ENCODE data around the gene SLC25A25.

SLC25A25 gene

GRCh38 chr9:128091571-128091970, 23.5 kb downstream of the SLC25A25 start:
- Histone ChIP-seq H3K14ac (ENCODE audit: low read length) (peak overlapping the region; percentile 31), H2BK120ac (ENCODE audit: low read depth, low read length) (no peak overlapping the region), H3K4me2 (ENCODE audit: insufficient read depth, low read length, poor library complexity, severe bottlenecking) (no peak overlapping the region), H3K23ac (ENCODE audit: low read depth, low read length, poor library complexity) (no peak overlapping the region), H2AK5ac (ENCODE audit: low read depth, low read length) (no peak overlapping the region), H4K8ac (ENCODE audit: low read depth, low read length) (no peak overlapping the region), H3K79me1 (ENCODE audit: low read depth, low read length) (peaks cover 2% of the 10 kb centered on the region), H3K4ac (ENCODE audit: low read length) (no peak overlapping the region), H3K9ac (ENCODE audit: low read depth, low read length, poor library complexity) (no peak overlapping the region), H3K36me3 (replicated peaks in 1 of 2; ENCODE audit: control insufficient read depth in 2 of 2, insufficient read depth in 2 of 2, low read length in 2 of 2) (peaks cover 0 to 4% of the 10 kb centered on the region in 2 donors), H3K4me1 (ENCODE audit: control insufficient read depth in 2 of 2, insufficient read depth in 1 of 2, low read depth in 1 of 2, low read length in 2 of 2) (peaks cover 13 to 36% of the 10 kb centered on the region in 2 donors), H3K27ac (replicated peaks; ENCODE audit: low read length) (no peak overlapping the region), H3K9me3 (replicated peaks in 1 of 2; ENCODE audit: control insufficient read depth in 2 of 2, insufficient read depth in 1 of 2, low read depth in 1 of 2, low read length in 2 of 2) (no peaks in the 10 kb centered on the region), H3K18ac (ENCODE audit: low read length) (no peak overlapping the region), H2BK5ac (ENCODE audit: low read length) (no peak overlapping the region), H2BK15ac (ENCODE audit: low read length) (no peak overlapping the region), H3K4me3 (ENCODE audit: low read length in 2 of 2) (peak overlapping the region in 1 of 2 donors; percentile 30), H2BK12ac (ENCODE audit: low read length) (no peak overlapping the region), H4K91ac (ENCODE audit: low read depth, low read length, poor library complexity) (no peak overlapping the region), H3K27me3 (ENCODE audit: control insufficient read depth in 3 of 3, insufficient read depth in 3 of 3, low read depth in 1 of 3, low read length in 3 of 3) (no peaks in the 10 kb centered on the region), H2AFZ (ENCODE audit: low read length) (peak overlapping the region; percentile 32)
- WGBS, 2 donors (ENCODE audit: extremely low coverage in 2 of 2, insufficient read length in 2 of 2, insufficient replicate concordance in 1 of 2) = no CpG with 5 or more reads among the region's 13 CpGs
- no peak for DNase-seq (ENCODE audit: low spot score)

GRCh38 chr9:128092199-128092977, 24.4 kb downstream of the SLC25A25 start:
- no peak overlapping the region for H3K14ac ChIP-seq (ENCODE audit: low read length)
- H3K4me1 ChIP-seq (ENCODE audit: control insufficient read depth in 2 of 2, insufficient read depth in 1 of 2, low read depth in 1 of 2, low read length in 2 of 2) = peaks cover 17 to 36% of the 10 kb centered on the region in 2 donors
- DNase-seq (ENCODE audit: low spot score) = no peak
- peaks cover 2% of the 10 kb centered on the region for H3K79me1 ChIP-seq (ENCODE audit: low read depth, low read length)
- WGBS, 2 donors (ENCODE audit: extremely low coverage in 2 of 2, insufficient read length in 2 of 2, insufficient replicate concordance in 1 of 2) = no CpG with 5 or more reads among the region's 16 CpGs
- H2BK12ac ChIP-seq (ENCODE audit: low read length) = no peak overlapping the region
- no peaks in the 10 kb centered on the region for H3K9me3 ChIP-seq (replicated peaks in 1 of 2; ENCODE audit: control insufficient read depth in 2 of 2, insufficient read depth in 1 of 2, low read depth in 1 of 2, low read length in 2 of 2)
- H2AK5ac ChIP-seq (ENCODE audit: low read depth, low read length) = no peak overlapping the region
- no peak overlapping the region for H3K4ac ChIP-seq (ENCODE audit: low read length)
- peaks cover 0 to 2% of the 10 kb centered on the region in 2 donors for H3K36me3 ChIP-seq (replicated peaks in 1 of 2; ENCODE audit: control insufficient read depth in 2 of 2, insufficient read depth in 2 of 2, low read length in 2 of 2)
- H2BK120ac ChIP-seq (ENCODE audit: low read depth, low read length) = no peak overlapping the region
- H3K18ac ChIP-seq (ENCODE audit: low read length) = no peak overlapping the region
- H3K27me3 ChIP-seq (ENCODE audit: control insufficient read depth in 3 of 3, insufficient read depth in 3 of 3, low read depth in 1 of 3, low read length in 3 of 3) = no peaks in the 10 kb centered on the region
- no peak overlapping the region for H2BK5ac ChIP-seq (ENCODE audit: low read length)
- no peak overlapping the region for H3K9ac ChIP-seq (ENCODE audit: low read depth, low read length, poor library complexity)
- H2BK15ac ChIP-seq (ENCODE audit: low read length) = no peak overlapping the region
- no peak overlapping the region for H2AFZ ChIP-seq (ENCODE audit: low read length)
- no peak overlapping the region for H4K8ac ChIP-seq (ENCODE audit: low read depth, low read length)
- H3K4me2 ChIP-seq (ENCODE audit: insufficient read depth, low read length, poor library complexity, severe bottlenecking) = no peak overlapping the region
- no peak overlapping the region for H3K27ac ChIP-seq (replicated peaks; ENCODE audit: low read length)
- no peak overlapping the region for H3K23ac ChIP-seq (ENCODE audit: low read depth, low read length, poor library complexity)
- H3K4me3 ChIP-seq (ENCODE audit: low read length in 2 of 2) = no peak overlapping the region
- no peak overlapping the region for H4K91ac ChIP-seq (ENCODE audit: low read depth, low read length, poor library complexity)

- no peak for DNase-seq (ENCODE audit: low spot score)
- no peak overlapping the region for H3K4me2 ChIP-seq (ENCODE audit: insufficient read depth, low read length, poor library complexity, severe bottlenecking)
- H3K27me3 ChIP-seq (ENCODE audit: control insufficient read depth in 3 of 3, insufficient read depth in 3 of 3, low read depth in 1 of 3, low read length in 3 of 3) = no peaks in the 10 kb centered on the region
- peaks cover 2% of the 10 kb centered on the region for H3K79me1 ChIP-seq (ENCODE audit: low read depth, low read length)
- H4K8ac ChIP-seq (ENCODE audit: low read depth, low read length) = no peak overlapping the region
- peaks cover 23 to 41% of the 10 kb centered on the region in 2 donors for H3K4me1 ChIP-seq (ENCODE audit: control insufficient read depth in 2 of 2, insufficient read depth in 1 of 2, low read depth in 1 of 2, low read length in 2 of 2)
- H3K23ac ChIP-seq (ENCODE audit: low read depth, low read length, poor library complexity) = no peak overlapping the region
- no CpG with 5 or more reads among the region's 4 CpGs for WGBS, 2 donors (ENCODE audit: extremely low coverage in 2 of 2, insufficient read length in 2 of 2, insufficient replicate concordance in 1 of 2)
- no peak overlapping the region for H3K27ac ChIP-seq (replicated peaks; ENCODE audit: low read length)
- H2BK15ac ChIP-seq (ENCODE audit: low read length) = no peak overlapping the region
- no peak overlapping the region for H2BK120ac ChIP-seq (ENCODE audit: low read depth, low read length)
- peaks cover 0 to 2% of the 10 kb centered on the region in 2 donors for H3K36me3 ChIP-seq (replicated peaks in 1 of 2; ENCODE audit: control insufficient read depth in 2 of 2, insufficient read depth in 2 of 2, low read length in 2 of 2)
- no peak overlapping the region for H3K9ac ChIP-seq (ENCODE audit: low read depth, low read length, poor library complexity)
- no peaks in the 10 kb centered on the region for H3K9me3 ChIP-seq (replicated peaks in 1 of 2; ENCODE audit: control insufficient read depth in 2 of 2, insufficient read depth in 1 of 2, low read depth in 1 of 2, low read length in 2 of 2)
- H2BK12ac ChIP-seq (ENCODE audit: low read length) = no peak overlapping the region
- H3K14ac ChIP-seq (ENCODE audit: low read length) = no peak overlapping the region
- H2AK5ac ChIP-seq (ENCODE audit: low read depth, low read length) = no peak overlapping the region
- no peak overlapping the region for H4K91ac ChIP-seq (ENCODE audit: low read depth, low read length, poor library complexity)
- no peak overlapping the region for H2BK5ac ChIP-seq (ENCODE audit: low read length)
- no peak overlapping the region for H3K4me3 ChIP-seq (ENCODE audit: low read length in 2 of 2)
- H3K4ac ChIP-seq (ENCODE audit: low read length) = no peak overlapping the region
- H2AFZ ChIP-seq (ENCODE audit: low read length) = no peak overlapping the region
- no peak overlapping the region for H3K18ac ChIP-seq (ENCODE audit: low read length)
Measured at GRCh38 chr9:128093011-128093410, 25.0 kb downstream of the SLC25A25 start.

- H3K27me3 ChIP-seq (ENCODE audit: control insufficient read depth in 3 of 3, insufficient read depth in 3 of 3, low read depth in 1 of 3, low read length in 3 of 3) = no peaks in the 10 kb centered on the region
- DNase-seq (ENCODE audit: low spot score) = peak; percentile 73
- no peak overlapping the region for H3K9ac ChIP-seq (ENCODE audit: low read depth, low read length, poor library complexity)
- H3K4me1 ChIP-seq (ENCODE audit: control insufficient read depth in 2 of 2, insufficient read depth in 1 of 2, low read depth in 1 of 2, low read length in 2 of 2) = peaks cover 27 to 47% of the 10 kb centered on the region in 2 donors
- no peak overlapping the region for H2BK120ac ChIP-seq (ENCODE audit: low read depth, low read length)
- peaks cover 9% of the 10 kb centered on the region for H3K79me1 ChIP-seq (ENCODE audit: low read depth, low read length)
- H3K9me3 ChIP-seq (replicated peaks in 1 of 2; ENCODE audit: control insufficient read depth in 2 of 2, insufficient read depth in 1 of 2, low read depth in 1 of 2, low read length in 2 of 2) = no peaks in the 10 kb centered on the region
- no peak overlapping the region for H3K18ac ChIP-seq (ENCODE audit: low read length)
- H3K36me3 ChIP-seq (replicated peaks in 1 of 2; ENCODE audit: control insufficient read depth in 2 of 2, insufficient read depth in 2 of 2, low read length in 2 of 2) = peaks cover 0 to 2% of the 10 kb centered on the region in 2 donors
- no peak overlapping the region for H2BK5ac ChIP-seq (ENCODE audit: low read length)
- peak overlapping the region; percentile 45 for H2AFZ ChIP-seq (ENCODE audit: low read length)
- no CpG with 5 or more reads among the region's 8 CpGs for WGBS, 2 donors (ENCODE audit: extremely low coverage in 2 of 2, insufficient read length in 2 of 2, insufficient replicate concordance in 1 of 2)
- H3K4ac ChIP-seq (ENCODE audit: low read length) = no peak overlapping the region
- H3K14ac ChIP-seq (ENCODE audit: low read length) = no peak overlapping the region
- H4K91ac ChIP-seq (ENCODE audit: low read depth, low read length, poor library complexity) = no peak overlapping the region
- H2BK15ac ChIP-seq (ENCODE audit: low read length) = no peak overlapping the region
- no peak overlapping the region for H4K8ac ChIP-seq (ENCODE audit: low read depth, low read length)
- H3K4me3 ChIP-seq (ENCODE audit: low read length in 2 of 2) = peak overlapping the region in 1 of 2 donors; percentile 13
- H3K27ac ChIP-seq (replicated peaks; ENCODE audit: low read length) = peak overlapping the region; percentile 60
- H3K4me2 ChIP-seq (ENCODE audit: insufficient read depth, low read length, poor library complexity, severe bottlenecking) = no peak overlapping the region
- no peak overlapping the region for H2BK12ac ChIP-seq (ENCODE audit: low read length)
- no peak overlapping the region for H2AK5ac ChIP-seq (ENCODE audit: low read depth, low read length)
- no peak overlapping the region for H3K23ac ChIP-seq (ENCODE audit: low read depth, low read length, poor library complexity)
Measured at GRCh38 chr9:128094166-128094949, 26.3 kb downstream of the SLC25A25 start.

Data from neuronal stem cell (in vitro differentiated cells).